NT2/D1 (cell line): ENCODE results near the gene ZSCAN5B.

Experiments
- SUZ12 ChIP-seq: IDR thresholded peaks from 2 replicates; pipeline ENCODE4 v1.6.1; 2011; ENCODE audit not compliant: insufficient read length, insufficient read depth; ENCODE audit errors: extremely low read depth
- YY1 ChIP-seq: IDR thresholded peaks from 2 replicates; pipeline ENCODE4 v1.6.1; 2011; ENCODE audit not compliant: insufficient read length, insufficient read depth
- ZNF274 ChIP-seq: IDR thresholded peaks from 2 replicates; pipeline ENCODE4 v1.6.1; 2011; ENCODE audit warnings: mild to moderate bottlenecking, low read depth, low read length

DNA sequence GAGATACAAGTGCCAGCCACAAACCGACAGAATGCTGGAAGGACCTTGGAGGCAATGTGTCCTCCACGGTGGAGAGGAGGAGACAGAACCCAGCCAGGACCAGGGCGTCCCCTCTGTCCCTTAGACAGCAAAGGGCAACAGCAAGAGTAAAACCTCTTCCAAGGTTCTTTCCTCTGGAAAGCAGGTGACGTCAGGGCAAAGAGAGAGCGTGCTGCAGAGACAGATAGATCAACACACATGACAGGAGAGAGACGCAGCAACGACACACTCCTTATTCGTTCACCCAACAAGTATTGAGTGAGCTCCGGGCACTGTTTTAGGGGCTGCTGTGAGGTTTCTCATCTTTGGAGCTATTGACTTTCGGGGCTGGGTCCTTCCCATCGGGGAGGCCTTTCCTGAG is 23.0 kb downstream of the ZSCAN5B start:
- TF ChIP-seq YY1 = no peak
- no peak for TF ChIP-seq SUZ12
- TF ChIP-seq ZNF274 = no peak
